GM21515 (cell line): ENCODE results near the gene SPIN1.

Source experiments
- ATAC-seq: cut with Tn5 transposase; IDR thresholded peaks from one replicate; pipeline ENCODE4 v1.9.1; 2021; ENCODE audit not compliant: unreplicated experiment

SPIN1 gene

DNA sequence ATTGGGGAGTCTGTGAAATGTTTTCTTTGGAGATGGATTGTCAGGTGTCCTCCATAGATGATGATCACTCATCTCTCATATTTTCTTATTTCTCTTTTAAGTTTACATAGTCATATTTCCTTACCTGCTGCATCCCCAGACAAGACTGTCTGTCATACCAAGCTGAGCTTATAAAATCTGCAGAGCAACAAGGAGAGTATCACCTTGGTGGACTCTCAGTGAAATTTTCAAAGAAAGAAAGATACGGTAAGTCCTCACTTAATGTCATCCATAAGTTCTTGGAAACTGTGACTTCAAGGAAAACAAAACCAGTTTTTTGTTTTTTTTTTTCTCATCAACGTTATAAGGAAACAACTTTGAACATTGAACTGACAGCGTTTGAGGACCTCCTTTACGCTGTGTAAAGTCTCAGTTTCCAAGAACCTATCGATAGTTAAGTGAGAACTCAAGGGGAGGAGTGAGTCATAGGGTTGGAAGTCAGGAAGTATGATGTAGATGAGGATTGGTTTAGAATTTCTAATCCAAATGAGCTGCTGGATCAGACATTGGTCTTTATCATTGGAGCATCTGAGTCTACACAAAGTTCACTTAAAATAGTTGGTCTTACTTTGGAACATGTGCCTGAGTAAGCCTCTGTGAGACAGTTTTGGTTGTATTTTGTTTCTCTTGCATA lies 45.5 kb downstream of the SPIN1 start:
- no peak for ATAC-seq

DNA sequence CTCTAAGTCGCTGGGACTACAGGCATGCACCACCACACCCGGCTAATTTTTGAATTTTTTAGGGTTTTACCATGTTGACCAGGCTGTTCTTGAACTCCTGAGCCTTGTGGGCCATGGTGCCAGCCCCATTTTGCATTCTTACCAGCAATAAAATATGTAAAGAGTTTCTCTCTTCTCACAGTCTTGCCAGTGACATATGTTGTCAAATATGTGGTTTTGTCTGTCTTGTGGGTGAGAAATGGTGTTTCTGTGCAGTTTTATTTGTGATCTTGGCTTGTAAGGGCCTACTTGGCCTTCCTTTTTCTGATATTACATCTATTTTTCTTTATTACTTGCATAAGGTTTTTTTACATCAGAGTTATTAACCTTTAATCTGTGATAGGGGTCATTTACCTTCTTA lies 47.1 kb downstream of the SPIN1 start:
- no peak for ATAC-seq

DNA sequence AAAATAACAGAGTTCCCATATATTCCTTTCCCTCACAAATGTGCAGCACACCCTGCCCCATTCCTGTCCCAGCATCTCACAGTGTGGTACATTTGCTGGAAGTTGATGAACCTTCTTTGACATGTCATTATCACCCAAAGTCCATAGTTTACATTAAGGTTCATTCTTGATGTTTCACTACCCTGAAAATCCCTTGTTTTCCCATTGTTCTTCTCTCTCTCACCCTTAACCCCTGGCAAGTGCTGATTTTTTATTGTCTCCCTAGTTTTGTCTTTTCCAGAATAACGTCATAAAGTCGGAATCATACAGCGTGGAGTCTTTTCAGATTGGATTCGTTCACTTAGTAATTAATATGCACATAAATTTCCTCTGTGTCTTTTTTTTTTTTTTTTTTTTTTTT lies 48.1 kb downstream of the SPIN1 start:
- ATAC-seq = no peak

DNA sequence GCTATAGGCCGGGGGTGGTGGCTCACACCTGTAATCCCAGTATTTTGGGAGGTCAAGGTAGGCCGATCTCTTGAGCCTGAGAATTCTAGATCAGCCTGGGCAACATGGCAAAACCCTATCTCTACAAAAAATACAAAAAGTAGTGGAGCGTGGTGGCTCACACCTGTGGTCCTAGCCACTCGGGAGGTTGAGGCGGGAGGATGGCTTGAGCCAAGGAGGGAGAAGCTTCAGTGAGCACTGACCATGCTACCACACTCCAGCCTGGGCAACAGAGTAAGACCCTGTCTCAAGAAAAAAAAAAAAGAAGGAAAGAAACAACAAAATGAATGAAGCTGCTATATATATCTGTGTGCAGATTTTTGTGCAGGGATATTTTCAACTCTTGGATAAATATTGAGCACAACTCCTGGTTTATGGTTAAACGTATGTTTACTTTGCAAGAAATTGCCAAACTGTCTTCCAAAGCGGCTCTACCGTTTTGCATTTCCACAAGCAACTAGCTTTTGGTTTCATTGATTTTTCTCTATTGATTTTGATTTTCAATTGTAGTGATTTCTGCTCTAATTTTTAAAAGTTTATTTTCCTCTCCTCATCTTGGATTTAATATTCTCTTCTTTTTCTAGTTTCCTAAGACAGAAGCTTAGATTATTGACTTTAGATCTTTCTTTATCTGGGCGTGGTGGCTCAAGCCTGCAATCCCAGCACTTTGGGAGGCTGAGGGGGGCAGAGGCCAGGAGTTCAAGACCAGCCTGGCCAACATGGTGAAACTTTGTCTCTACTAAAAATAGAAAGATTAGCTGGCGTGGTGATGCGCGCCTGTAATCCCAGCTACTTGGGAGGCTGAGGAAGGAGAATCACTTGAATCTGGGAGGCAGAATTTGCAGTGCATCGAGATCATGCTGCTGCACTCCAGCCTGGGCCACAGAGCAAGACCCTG lies 49.2 kb downstream of the SPIN1 start:
- no peak for ATAC-seq

DNA sequence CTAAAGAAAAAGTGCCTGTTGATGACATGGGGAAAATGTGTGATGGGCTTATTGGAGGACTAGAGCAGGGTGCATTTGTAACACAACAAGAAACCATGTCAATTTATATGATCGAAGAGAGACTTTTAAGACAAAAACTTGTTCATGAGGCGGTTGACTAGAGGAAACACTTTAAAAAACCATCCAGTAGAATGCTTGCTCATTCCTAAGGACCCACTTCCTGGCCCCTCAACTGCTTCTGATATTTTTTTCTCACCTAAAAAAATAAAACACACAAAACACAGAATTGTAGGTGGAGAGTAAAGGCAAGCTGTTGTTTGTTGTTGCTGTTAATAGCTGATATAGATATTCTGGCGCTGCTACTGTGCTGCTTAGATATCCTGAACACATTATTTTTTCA lies 50.6 kb downstream of the SPIN1 start:
- no peak for ATAC-seq

DNA sequence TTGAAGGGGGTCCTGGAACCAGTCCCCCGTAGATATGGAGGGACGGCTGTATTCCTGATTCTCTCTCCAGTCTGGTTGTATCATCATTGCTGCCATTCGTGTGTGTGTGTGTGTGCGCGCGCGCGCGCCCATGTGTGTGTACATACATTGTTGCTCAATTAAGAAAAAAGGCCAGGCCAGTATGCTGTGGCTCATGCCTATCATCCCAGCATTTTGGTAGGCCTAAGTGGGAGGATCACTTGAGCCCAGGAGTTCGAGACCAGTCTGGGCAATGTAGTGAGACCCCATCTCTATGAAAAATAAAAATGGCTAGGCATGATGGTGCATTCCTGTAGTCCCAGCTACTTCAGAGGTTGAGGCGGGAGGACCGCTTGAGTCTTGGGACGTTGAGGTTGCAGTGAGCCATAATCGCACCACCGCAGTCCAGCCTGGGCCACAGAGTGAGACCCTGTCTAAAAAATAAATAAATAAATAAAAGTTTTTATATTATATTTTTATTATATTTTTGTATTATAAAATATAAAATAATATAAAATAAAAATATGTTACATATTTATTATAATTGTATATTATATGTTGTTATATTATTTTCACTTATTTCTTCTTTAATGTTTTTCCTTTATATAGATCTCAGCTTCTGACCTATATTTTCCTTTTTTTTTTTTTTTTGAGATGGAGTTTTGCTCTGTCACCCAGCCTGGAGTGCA lies 53.2 kb downstream of the SPIN1 start:
- no peak for ATAC-seq

DNA sequence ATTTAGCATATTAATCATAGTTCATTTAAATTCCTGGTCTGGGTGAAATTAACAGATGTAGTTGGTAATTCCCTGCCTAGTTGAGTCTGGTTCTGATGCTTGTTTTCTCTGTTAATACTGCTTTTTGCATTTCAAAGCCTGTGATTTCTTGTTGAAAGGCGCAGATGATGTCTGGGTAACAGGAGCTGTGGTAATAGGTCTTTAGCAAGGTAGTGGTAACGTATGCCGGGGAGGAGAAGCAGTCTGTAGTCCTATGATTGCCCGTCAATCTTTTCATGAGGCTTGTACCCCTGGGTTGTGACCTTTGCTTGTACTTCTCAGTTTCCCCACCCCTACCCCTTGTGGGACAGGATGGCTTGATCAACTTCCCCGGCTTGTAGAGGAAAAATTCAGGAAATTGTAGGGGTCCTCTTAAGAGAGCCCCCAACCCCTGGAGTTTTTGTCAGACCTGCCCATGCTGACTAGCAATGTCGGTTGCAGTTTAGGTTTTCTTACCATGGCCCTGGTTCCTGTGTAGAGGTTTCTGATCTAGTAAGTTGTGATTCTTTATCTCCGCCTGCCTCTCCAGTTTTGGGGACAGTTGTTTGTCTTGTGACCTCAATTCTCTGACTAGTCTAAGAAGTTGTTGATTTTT lies 55.4 kb downstream of the SPIN1 start:
- no peak for ATAC-seq

DNA sequence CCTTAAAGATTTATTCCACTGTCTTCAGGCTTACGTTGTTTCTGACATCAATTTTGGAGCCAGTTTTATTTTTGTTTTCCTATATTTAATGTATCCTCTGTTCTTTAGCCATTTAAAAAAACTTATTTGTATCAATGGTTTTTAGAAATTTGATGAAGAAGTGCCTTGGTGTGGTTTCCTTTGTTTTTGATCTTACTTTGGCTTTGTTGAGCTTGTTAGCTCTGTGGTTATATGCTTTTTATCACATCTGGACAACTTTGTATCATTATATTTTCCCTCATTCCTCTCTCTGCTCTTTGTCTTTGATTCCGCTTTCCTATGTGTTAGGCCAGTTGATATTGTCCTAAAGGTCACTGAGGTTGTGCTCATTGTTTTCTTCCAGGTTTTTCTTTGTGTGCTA lies 58.5 kb downstream of the SPIN1 start:
- ATAC-seq = no peak

DNA sequence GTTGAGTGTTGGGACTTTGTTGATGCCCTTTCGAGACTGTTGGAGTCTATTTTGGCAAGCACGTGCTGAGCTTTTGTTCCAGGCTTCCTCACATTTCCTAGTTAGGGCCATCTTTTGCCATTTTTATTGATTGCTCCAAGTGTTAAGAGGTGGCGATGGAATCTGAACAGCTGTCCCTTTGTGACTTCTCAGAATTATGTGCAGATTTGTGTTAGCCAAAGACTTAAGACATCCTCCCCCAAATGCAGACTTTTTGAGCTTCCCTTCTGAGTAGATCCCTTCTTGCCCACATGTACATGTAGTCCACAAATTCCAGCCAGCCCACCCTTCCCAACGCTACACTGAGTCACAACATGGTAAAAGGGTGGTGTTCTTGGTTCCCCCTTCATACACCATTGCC lies 59.2 kb downstream of the SPIN1 start:
- ATAC-seq = no peak

DNA sequence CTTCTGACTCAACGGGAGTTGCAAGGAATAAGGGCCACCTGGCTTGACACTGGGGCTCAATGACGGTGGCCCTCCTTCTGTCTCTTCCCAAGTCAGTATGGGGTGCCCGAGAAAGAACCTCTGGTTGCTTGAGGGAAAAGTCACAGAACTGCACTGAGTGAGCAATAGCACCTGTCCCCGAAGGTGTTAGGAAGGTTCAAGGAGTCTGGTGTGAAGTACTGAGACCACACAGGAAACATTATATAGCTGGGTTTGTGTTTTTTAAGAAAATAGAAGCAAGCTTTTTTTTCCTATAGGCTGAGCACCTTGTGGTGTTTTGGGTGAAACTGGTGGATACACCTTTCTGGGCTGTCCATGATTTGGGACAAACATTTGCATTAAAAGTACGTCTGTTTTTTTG lies 62.9 kb downstream of the SPIN1 start:
- no peak for ATAC-seq

DNA sequence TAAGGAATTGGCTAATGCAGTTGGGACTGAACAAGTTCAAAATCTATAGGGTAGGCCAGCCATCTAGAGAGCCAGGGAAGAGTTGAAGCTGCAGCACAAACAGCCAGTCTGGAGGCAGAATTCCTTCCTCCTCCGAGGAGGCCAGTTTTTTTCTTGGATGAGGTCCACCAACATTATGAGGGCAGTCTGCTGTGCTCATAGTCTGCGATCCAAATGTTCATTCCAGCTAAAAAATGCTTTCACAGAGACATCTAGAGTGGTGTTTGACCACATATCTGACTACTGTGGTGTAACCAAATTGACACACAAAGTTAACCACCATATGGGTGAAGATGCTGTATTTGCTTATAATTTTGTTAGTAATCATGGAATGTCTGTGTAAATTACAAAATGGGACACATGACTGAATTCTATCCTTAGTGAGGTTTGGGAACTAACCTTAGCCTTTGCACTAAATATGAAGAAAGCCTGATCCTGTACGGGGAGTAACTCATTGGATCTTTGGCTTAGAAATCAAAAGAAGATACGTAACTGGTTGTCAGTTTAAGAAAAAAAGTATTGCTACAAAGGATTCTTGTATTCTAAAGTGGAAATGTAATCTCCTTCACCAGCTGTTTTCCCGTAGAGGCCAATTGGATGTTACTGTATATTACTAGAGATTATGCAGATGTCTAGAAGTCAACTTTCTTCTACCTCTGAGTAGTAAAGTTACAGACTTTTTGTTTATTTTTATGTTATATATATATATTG lies 70.6 kb downstream of the SPIN1 start:
- no peak for ATAC-seq

DNA sequence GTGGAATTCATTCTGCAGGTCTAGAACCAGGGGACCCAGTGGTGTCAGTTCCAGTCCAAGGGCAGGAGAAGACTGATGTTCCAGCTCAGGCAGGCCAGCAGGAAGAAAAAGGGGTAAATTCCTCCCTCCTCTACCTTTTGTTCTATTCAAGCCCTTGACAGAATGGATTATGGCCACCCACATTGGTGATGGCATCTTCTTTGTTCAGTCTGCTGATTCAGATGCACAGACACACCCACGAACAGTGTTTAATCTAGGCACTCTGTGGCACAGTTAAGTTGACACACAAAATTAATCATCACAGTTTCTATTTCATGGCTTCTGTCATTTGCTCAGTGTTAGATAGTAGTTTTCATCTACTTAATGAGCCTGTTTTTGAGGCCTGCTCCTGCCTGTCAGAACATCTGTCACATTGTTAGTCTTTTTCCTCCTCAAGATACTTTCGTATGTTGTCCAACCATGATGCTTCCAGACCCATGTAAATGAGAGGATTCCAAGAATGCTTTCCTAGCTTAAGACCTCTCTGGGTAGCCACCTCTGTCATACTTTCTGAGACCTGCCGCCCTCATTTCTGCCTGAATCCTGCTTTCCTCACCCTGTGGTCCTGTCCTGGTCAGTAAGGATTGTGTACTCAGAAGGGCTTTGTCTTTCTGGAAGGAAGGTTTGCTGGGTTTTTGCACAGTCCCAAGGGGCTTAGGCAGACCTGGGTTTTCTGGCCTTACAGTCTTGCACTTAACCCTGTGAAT lies 72.5 kb downstream of the SPIN1 start:
- ATAC-seq = no peak

DNA sequence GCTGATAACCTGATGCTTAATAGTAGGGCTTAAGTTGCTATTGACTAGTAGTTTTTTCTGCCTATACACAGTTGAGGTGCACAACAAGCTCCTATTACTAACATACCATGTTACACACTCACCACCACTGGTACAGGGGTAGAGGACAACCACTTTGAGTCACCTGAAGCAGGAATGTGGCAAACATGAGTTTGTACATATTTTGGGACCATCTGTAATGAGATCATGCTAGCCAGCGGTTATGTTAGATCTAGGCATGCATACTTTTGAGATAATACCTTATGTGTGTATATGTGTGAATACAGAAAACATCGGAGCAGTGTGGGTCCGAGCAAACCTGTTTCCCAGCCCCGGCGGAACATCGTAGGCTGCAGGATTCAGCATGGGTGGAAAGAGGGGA lies 73.9 kb downstream of the SPIN1 start:
- no peak for ATAC-seq

DNA sequence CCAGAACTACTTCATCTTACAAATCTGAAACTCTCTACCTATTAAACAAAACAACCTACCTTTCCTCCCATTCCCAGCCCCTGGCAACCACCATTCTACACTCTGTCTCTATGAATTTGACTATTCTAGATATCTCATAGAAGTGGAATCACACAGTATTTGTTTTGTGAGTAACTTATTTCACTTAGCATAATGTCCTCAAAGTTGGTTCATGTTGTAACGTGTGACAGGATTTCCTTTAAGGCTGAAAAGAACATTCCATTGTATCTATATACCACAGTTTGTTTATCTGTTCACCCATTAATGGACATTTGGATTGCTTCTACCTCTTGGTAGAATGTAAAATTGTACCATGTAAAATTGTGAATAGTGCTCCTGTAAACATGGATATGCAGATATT lies 76.6 kb downstream of the SPIN1 start:
- ATAC-seq = no peak

DNA sequence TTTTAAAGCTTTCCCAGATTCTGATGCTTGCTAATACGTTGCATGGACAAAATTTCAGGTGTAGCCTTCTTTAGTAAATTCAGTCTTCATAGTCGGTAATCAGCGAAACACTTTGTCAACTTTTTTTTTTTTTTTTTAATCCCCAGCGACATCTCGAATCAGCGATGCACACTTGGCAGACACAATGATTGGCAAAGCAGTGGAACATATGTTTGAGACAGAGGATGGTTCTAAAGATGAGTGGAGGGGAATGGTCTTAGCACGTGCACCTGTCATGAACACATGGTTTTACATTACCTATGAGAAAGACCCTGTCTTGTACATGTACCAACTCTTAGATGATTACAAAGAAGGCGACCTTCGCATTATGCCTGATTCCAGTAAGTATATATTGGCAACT lies 80.0 kb downstream of the SPIN1 start:
- ATAC-seq = no peak

DNA sequence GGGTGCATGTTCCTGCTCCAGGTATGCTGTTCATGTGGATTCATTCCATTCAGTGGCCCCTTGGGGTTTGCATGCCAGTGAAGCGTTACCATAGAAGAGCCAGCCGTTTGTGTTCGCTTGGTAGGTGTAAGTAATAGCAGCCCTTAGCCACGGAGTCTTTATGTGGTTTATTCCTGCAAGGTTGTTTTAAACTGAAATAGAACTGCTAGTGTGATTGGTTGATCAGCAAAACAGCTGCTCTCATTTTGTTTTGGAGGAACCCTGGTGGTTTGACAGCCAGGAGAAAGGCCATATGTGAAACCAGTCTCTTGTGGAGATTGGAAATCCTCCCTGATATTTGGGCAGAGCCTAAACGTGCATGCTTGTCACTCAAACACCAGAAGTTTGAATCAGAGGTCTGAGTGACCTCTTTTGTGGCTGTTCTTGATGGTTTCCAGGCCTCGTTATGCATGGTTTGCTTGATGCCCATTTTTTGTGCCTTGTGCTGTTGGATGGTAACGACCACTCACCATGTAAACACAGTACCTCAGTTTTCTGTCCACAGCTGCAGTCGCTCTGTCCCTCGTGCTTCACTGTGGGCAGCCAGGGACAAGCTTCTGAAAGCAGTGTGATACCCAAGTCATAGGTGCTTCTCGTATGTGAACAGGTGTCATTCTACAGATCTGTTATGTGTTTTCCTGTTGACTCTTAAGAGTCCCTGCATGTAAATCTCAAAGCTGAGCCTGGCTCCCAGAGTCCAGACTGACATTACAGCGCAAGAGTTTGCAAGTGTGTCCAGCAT lies 88.4 kb downstream of the SPIN1 start:
- ATAC-seq = no peak

DNA sequence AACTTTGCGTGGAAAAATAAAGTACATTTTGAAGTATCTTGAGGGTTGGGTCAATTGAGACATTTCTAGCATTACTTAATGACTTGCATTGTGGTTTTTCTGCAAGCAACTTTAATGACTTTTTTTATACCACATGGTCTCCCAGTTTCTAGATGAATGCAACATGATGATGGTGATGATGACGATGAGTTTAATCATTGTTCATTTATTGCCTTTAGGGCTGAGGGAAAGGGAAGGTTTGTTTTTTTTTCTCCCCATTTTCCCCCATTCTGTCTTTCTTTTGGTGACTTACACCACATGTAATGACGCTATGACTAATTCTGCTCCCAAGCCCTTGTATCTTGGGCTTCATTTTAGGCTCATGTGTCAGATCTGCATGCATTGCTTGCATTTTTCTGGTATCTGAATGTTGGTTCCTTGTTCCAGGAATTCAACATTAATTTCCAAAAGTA lies 89.1 kb downstream of the SPIN1 start:
- no peak for ATAC-seq

DNA sequence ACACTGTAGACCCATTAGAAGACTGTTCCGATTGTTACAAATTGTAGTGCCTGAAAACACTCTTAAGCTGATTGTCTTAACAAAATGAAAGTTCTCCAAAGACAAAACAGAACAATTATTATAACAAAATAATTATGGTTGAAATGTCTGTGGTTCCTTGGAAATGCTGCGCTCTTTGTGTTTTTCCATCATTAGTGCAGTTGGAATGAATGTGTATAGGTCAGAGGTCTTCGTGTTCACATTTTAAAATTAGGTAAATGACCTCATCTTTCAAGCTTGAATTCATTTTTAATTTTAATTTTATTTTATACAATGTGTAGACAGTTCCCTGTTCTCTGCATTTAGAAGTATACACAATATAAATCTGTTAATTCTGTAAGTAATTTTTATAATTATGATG lies 90.0 kb downstream of the SPIN1 start:
- ATAC-seq = no peak

DNA sequence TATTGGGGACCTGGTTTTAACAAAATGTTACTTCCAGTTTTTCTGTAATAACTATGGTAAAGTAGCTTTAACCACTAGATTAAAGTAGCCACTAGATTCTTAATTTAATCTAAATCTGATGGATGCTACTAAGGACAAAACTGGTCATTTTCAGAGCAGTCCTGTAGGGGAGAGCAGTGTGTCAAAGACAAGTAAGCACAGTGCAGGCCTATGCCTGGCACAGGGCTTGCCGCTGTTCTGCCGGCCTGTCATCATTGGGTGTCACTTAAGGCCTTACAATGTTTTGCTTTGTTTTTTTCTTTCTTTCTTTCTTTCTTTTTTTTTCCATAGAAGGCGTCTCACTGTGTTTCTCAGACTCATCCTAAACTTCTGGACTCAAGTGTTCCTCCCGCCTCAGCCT lies 93.7 kb downstream of the SPIN1 start:
- no peak for ATAC-seq
